PC-9 (cell line): ENCODE results near the gene MAPK10.

Experiments
- EZH2 ChIP-seq: fragments of 200-600 bp; sonication (generic); IDR thresholded peaks from 2 replicates; pipeline ENCODE4 v1.8.0; 2017; ENCODE audit warnings: antibody characterized with exemption, low read depth
- TF ChIP-seq, protein P1 (sequence below): fragments of 200-600 bp; sonication (generic); conservative IDR thresholded peaks from 2 replicates; pipeline ENCODE4 v1.6.1; 2017; ENCODE audit warnings: mixed run types, antibody characterized with exemption, mild to moderate bottlenecking, moderate library complexity

- TF ChIP-seq, protein P1, sequence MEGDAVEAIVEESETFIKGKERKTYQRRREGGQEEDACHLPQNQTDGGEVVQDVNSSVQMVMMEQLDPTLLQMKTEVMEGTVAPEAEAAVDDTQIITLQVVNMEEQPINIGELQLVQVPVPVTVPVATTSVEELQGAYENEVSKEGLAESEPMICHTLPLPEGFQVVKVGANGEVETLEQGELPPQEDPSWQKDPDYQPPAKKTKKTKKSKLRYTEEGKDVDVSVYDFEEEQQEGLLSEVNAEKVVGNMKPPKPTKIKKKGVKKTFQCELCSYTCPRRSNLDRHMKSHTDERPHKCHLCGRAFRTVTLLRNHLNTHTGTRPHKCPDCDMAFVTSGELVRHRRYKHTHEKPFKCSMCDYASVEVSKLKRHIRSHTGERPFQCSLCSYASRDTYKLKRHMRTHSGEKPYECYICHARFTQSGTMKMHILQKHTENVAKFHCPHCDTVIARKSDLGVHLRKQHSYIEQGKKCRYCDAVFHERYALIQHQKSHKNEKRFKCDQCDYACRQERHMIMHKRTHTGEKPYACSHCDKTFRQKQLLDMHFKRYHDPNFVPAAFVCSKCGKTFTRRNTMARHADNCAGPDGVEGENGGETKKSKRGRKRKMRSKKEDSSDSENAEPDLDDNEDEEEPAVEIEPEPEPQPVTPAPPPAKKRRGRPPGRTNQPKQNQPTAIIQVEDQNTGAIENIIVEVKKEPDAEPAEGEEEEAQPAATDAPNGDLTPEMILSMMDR = no peak
- no peak for TF ChIP-seq EZH2
Observed at GRCh38 chr4:86278126-86278525, 81.7 kb downstream of the MAPK10 start.
